ENCODE measurements around the gene ACTR5.

The ACTR5 gene

DNA sequence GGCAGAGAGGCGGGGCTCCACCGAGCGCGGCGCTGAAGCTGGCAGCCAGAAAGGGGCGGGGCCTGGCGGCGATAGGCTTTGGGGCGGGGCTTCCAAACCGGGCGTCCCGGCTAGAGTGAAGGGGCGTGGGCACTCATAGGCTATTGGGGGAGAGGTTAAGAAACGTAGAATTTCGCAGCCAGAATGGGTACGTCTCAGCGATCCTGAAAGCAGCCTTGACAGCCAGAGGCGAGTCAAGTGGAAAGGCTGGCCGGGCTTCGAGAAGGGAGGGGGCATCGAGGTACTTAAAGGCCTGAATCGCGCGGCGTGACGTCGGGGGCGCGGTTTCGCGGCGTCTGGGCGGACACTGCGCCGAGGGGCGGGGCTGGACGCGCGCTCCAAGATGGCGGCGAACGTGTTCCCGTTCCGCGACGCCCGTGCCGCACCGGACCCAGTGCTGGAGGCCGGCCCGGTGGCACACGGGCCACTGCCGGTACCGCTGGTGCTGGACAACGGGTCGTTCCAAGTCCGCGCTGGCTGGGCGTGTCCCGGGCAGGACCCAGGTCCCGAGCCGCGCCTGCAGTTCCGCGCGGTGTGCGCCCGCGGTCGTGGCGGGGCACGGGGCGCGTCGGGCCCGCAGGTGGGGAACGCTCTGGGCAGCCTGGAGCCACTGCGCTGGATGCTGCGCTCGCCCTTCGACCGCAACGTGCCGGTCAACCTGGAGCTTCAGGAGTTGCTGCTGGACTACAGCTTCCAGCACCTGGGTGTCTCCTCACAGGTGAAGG is at the start of gene ACTR5:
Gene ACTR5, plus strand, starts transcription at position 364 of the 764 bp plus-strand sequence. Its CDS starts 19 bp downstream, at position 383.
- DNase-seq (ENCODE audit: low spot score), result peak; percentile 98

DNA sequence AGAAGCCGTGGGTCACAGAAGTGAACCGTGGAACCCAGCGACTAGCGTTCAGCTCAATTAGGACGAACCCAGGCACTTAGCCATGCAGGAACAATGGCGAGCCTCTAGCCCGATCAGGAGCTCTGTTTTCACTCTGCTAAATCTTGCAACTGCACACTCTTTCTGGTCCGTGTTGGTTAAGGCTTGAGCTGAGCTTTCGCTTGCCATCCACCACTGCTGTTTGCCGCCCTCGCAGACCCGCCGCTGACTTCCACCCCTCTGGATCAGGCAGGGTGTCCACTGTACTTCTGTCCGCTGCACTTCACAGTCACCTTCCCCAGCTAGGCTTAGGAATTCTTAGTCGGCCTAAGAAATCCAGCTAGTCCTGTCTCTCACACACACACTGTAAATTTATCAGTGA is 49.7 kb upstream of the ACTR5 start:
- no peak for DNase-seq (ENCODE audit: low spot score)

DNA sequence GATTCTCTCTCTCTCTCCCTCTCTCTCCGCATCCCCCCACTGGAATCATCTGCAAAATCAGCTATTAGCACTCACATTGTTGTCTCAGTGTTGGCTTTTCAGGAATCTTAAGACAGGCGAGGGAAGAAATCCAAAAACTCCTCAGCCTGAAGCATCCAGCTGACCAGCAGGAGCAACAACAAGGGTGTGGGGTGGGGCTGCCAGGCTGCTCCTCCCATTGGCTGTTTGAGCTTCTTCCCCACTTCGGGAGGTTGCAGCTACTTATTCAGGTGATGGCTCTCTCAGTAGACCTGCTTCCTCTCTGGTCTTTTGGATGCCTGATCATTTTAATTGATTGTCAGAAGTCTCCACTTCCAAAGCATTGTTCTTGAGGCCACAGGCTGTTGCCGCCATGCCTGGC is 48.1 kb upstream of the ACTR5 start:
- no peak for DNase-seq (ENCODE audit: low spot score)

GRCh38 chr20:38700926-38701325 is 47.3 kb upstream of the ACTR5 start:
- DNase-seq (ENCODE audit: low spot score), result no peak

- DNase-seq (ENCODE audit: low spot score), result no peak
Observed at GRCh38 chr20:38703526-38703925, 44.7 kb upstream of the ACTR5 start.

GRCh38 chr20:38704136-38704535 is 44.1 kb upstream of the ACTR5 start:
- DNase-seq (ENCODE audit: low spot score), result no peak

GRCh38 chr20:38706509-38706908 is 41.8 kb upstream of the ACTR5 start:
- DNase-seq (ENCODE audit: low spot score), result no peak

DNA sequence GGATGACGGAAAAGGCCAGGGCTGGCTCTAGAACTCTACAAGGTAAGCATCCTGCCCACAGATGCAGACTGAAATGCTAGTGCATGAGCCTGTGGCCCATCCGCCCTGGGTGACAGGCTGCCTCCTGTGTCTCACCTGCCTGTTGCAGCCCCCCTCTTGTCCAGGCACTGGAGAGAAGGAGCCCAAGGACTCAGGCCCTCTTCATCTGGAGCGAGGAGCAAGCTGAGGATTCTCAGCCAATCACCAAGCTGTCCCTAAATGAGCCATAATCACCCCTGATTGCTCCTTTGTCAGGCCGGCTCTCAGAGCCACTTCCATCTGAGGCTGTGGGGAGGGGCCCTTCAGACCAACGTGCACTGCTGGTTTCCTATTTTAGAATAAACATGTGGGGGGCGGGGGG is 34.0 kb upstream of the ACTR5 start:
- no peak for DNase-seq (ENCODE audit: low spot score)

GRCh38 chr20:38715646-38716045 is 32.6 kb upstream of the ACTR5 start:
- DNase-seq (ENCODE audit: low spot score), result no peak

DNA sequence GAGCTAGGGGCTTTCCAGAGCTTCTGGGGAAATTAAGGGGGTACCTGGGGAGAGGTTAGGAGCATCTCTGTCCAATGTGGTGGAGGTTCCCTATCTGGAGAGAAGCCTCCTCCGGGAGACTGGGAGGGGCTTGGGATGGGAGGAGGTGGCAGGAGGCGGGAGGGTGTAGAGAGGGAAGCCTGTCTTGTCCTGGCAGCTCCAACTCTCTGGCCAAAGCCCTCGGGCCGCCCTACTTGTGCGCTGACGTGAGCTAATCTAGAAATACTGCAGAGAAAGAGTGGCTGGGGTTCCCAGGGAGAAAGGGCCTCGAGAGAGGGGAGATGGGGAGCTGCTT is 25.6 kb upstream of the ACTR5 start:
- DNase-seq (ENCODE audit: low spot score), result no peak

DNA sequence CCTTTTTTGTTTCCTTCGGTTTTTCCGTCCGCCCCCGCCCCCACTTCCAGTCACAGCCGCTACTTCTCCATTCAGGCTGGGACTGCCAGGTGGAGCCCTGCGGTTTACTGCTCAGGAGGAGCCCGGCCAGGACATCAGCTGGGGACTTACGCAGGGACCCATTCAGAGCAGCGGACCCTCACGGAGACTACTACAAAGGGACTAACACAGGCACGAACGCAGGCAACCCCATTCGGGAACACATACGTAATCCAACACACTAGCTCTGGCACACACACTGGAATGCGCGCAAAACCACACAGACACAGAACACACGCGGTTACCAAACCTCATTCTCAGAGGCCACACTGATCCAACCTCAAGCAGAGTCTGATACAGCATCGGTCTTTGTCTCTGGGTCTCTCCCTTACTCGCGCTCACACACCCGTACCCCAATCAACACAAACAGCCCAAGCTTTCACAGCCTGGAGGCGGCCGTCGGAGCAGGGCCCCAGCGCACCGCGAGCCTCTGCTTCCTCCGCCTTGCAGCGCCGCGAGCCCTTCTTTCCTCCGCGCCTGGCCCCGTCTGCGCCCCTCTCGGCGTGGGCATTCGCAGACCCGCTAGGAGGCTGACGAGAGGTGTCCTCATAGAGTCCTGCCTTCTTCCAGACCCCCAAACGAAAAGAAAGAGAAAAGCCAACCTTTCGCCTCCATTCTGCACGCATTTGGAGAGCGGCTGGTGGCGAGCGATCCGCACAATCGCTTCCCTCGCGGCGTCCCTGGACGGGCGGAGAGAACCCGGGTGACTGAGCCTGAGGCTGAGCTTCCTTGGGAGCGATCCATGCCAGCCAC is 25.0 kb upstream of the ACTR5 start:
- DNase-seq (ENCODE audit: low spot score), result no peak

- DNase-seq (ENCODE audit: low spot score), result no peak
Observed at GRCh38 chr20:38723848-38724625, 24.2 kb upstream of the ACTR5 start, which contains the start of gene SLC32A1. SLC32A1 (plus strand) TSS chr20:38724486; CDS start chr20:38724725, 239 bp downstream.

DNA sequence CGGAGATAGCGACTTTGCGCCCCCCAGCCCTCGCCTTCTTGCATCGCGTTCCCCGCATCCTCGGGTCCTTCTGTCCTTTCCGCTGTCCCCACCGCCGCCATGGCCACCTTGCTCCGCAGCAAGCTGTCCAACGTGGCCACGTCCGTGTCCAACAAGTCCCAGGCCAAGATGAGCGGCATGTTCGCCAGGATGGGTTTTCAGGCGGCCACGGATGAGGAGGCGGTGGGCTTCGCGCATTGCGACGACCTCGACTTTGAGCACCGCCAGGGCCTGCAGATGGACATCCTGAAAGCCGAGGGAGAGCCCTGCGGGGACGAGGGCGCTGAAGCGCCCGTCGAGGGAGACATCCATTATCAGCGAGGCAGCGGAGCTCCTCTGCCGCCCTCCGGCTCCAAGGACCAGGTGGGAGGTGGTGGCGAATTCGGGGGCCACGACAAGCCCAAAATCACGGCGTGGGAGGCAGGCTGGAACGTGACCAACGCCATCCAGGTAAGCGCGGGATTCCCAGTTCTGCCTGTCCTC is 23.6 kb upstream of the ACTR5 start:
- DNase-seq (ENCODE audit: low spot score), result no peak

DNA sequence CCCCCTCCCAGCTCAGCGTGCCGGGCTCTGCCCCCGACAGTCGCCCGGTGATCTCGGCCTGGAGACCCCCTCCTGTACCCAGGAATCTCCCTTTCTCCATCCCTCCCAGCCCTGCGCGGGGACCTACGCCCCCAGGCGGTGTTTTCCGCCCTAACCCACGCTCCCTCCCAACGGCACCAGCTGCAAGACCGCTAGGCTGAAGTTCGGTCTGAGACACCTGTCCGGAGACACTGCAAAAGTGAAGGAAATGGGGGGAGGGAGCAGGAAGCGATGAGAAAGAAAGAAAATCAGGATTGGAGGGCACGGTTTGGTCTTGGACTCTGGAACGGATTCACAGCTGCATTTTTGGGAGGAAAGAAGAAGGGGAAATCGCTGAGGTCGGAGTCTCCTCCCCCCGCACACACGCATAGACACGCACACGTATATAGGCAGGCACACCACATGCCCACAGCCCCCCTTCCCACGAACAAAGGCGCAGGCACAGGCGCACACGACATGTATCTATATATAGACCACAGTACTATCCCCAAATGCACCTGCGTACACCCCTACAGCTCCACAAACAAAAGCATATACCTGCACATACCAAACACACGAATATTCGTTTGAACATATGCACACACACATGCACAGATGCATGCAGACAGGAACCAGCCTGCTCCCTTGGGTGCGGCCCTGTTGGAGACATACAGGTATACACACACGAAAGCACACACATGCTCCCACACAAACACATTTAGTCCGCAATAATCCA is 22.9 kb upstream of the ACTR5 start:
- DNase-seq (ENCODE audit: low spot score), result no peak

- DNase-seq (ENCODE audit: low spot score), result no peak
Observed at GRCh38 chr20:38725931-38726803, 22.1 kb upstream of the ACTR5 start.

DNA sequence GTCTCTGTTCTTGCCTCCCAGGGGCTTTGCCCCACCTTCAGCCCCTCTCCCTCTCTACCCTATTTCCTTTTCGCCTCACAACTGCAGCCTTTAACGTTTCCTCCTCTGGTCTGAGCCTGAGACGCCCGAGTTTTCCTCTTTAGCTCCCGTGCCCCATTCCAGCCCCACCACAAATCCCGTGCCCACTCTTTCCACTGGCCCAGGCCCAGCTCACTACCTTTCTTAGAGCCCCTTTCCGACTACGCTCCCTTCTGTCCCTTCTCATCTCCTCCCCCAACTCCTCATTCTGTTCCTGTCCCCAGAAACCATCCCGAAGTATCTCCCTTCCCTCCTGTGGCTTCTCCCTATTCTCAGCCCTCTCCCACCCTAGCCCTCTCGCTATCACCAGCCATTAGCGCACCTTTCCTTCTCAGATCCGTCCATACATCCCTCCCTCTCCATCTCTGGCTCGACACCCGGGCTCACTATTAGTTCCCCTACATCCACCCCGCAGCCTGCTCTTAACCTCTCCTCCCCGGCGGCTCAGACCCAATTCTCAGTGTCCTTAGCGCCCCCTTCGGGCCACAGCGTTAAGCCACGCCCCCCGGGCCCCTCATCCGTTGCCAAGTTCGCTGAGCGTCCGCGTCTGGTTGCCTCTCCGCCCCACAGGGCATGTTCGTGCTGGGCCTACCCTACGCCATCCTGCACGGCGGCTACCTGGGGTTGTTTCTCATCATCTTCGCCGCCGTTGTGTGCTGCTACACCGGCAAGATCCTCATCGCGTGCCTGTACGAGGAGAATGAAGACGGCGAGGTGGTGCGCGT is 21.3 kb upstream of the ACTR5 start:
- no peak for DNase-seq (ENCODE audit: low spot score)

DNA sequence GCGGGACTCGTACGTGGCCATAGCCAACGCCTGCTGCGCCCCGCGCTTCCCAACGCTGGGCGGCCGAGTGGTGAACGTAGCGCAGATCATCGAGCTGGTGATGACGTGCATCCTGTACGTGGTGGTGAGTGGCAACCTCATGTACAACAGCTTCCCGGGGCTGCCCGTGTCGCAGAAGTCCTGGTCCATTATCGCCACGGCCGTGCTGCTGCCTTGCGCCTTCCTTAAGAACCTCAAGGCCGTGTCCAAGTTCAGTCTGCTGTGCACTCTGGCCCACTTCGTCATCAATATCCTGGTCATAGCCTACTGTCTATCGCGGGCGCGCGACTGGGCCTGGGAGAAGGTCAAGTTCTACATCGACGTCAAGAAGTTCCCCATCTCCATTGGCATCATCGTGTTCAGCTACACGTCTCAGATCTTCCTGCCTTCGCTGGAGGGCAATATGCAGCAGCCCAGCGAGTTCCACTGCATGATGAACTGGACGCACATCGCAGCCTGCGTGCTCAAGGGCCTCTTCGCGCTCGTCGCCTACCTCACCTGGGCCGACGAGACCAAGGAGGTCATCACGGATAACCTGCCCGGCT is 20.6 kb upstream of the ACTR5 start:
- no peak for DNase-seq (ENCODE audit: low spot score)

- no peak for DNase-seq (ENCODE audit: low spot score)
Observed at GRCh38 chr20:38728191-38728781, 20.0 kb upstream of the ACTR5 start.

Measured in left forelimb (tissue), 1 donor.